GM10248 (cell line): ENCODE results near the gene SOS1.
A peak's percentile ranks its signal among the peaks of the same experiment; 100 is the strongest.

Experiments used
- CTCF ChIA-PET: fragments of 300-600 bp; sonication (Branson Sonifier 250); formaldehyde crosslinking; extraction: SDS; loops from one replicate; lab custom pipeline; 2021; ENCODE audit warnings: antibody characterized with exemption; lab: Yijun Ruan, JAX
- POLR2A ChIA-PET: fragments of 350-650 bp; sonication (Branson Sonifier 250); formaldehyde crosslinking; extraction: SDS; loops from one replicate; lab custom pipeline; 2020; ENCODE audit warnings: antibody characterized with exemption; lab: Yijun Ruan, JAX
- DNase-seq: peaks from one replicate; pipeline ENCODE4 v3.0.0; 2012; ENCODE audit errors: extremely low spot score
- TF ChIP-seq, protein P1 (sequence below): IDR thresholded peaks from 2 replicates; pipeline ENCODE4 v1.5.1; 2012; ENCODE audit warnings: mild to moderate bottlenecking, low read depth; ENCODE audit errors: extremely low read depth, missing control alignments, control extremely low read depth

SOS1 gene

DNA sequence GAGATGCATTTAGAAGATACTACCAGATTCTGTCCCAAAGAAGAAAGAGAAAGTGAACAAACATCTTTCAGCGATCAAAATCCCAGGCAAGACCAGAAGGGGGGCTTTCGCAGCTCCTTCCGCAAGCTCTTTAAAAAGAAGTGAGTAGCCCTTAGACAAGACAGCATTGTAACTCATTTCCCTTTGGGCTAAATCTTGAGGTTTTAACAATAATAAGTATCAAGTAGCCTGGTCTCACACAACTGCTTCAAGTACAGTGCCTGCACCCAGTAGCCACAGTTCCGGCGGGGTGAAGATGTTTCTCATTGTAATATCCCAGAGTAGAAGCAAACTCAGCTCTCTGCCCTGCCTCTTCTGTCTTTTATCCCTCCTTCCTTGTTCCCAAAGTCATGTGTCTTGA lies 154.8 kb downstream of the SOS1 start:
- no peak for DNase-seq
- CTCF ChIA-PET: interaction anchor here (3.1 kb wide), 1 partner anchor 19 kb away, joined by 14 read pairs; no protein-coding TSS in a partner anchor

GRCh38 chr2:38960609-38961320 lies 160.1 kb downstream of the SOS1 start:
- ChIA-PET POLR2A (no interaction called here), CTCF (interaction anchor here (1.7 to 2.7 kb wide), 3 partner anchors 13 to 269 kb away, joined by 4 to 12 read pairs (median 7); no protein-coding TSS in a partner anchor)
- TF ChIP-seq, protein P1, sequence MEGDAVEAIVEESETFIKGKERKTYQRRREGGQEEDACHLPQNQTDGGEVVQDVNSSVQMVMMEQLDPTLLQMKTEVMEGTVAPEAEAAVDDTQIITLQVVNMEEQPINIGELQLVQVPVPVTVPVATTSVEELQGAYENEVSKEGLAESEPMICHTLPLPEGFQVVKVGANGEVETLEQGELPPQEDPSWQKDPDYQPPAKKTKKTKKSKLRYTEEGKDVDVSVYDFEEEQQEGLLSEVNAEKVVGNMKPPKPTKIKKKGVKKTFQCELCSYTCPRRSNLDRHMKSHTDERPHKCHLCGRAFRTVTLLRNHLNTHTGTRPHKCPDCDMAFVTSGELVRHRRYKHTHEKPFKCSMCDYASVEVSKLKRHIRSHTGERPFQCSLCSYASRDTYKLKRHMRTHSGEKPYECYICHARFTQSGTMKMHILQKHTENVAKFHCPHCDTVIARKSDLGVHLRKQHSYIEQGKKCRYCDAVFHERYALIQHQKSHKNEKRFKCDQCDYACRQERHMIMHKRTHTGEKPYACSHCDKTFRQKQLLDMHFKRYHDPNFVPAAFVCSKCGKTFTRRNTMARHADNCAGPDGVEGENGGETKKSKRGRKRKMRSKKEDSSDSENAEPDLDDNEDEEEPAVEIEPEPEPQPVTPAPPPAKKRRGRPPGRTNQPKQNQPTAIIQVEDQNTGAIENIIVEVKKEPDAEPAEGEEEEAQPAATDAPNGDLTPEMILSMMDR: no peak
- DNase-seq: no peak

More for the DNA sequence above, 154.8 kb downstream of the SOS1 start:
- POLR2A ChIA-PET: no interaction called here
- TF ChIP-seq, protein P1: no peak

- DNase-seq: peak; percentile 85
- ChIA-PET CTCF (interaction anchor here (1.2 to 2.7 kb wide), 5 partner anchors 13 to 269 kb away, joined by 3 to 12 read pairs (median 4); no protein-coding TSS in a partner anchor), POLR2A (no interaction called here)
- TF ChIP-seq, protein P1: no peak
Observed at GRCh38 chr2:38959938-38960608, 160.8 kb downstream of the SOS1 start.

- TF ChIP-seq, protein P1: no peak
- no peak for DNase-seq
- CTCF ChIA-PET: interaction anchor here (1.0 to 2.7 kb wide), 5 partner anchors 12 to 270 kb away, joined by 3 to 12 read pairs (median 3); no protein-coding TSS in a partner anchor
- POLR2A ChIA-PET: no interaction called here
Observed at GRCh38 chr2:38959466-38959865, 161.4 kb downstream of the SOS1 start.

- CTCF ChIA-PET: interaction anchor here (2.4 kb wide), 1 partner anchor 11 kb away, joined by 16 read pairs; no protein-coding TSS in a partner anchor
- POLR2A ChIA-PET: no interaction called here
- no peak for DNase-seq
- TF ChIP-seq, protein P1: no peak
Observed at GRCh38 chr2:38957972-38958371, 162.9 kb downstream of the SOS1 start.

DNA sequence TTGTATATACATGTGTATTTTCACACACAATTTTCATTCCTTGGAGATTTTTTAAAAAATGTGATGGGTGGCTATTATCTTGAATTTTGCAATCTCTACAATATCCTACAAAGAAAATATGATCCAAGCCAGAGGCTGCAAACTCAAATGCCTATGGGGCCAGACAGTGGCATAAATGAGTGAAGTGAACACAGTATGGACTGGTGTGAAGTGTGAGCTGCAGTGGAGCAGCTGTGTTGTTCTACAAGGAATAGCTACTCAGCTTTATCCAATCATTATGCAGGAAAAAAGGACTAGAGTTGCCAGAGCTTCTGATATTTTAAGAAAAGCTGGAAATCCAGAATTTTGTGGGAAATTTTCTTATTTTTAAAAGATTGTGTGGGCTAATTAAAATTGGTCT lies 169.1 kb downstream of the SOS1 start:
- POLR2A ChIA-PET: no interaction called here
- DNase-seq: no peak
- CTCF ChIA-PET: interaction anchor here (1.3 to 9.5 kb wide), 2 partner anchors 107 to 276 kb away, joined by 3 to 238 read pairs; no protein-coding TSS in a partner anchor
- TF ChIP-seq, protein P1: no peak
